Neural progenitor cell (in vitro differentiated cells): ENCODE results near the gene TP73. TPM values are rescaled to one million over a fixed set of nuclear protein-coding genes. Genes with fewer than 3 reads are reported as not detected.
A peak's percentile ranks its signal among the peaks of the same experiment; 100 is the strongest.

Experiments
- DNase-seq: peaks from one replicate; pipeline ENCODE4 v3.0.0-alpha.2; 2016; ENCODE audit warnings: low spot score
- H2AFZ ChIP-seq: fragments of 200-600 bp; sonication (generic); replicated peaks from 2 replicates; pipeline ENCODE4 v1.6.1; 2016; ENCODE audit warnings: antibody characterized with exemption
- H3F3A ChIP-seq: fragments of 200-600 bp; sonication (generic); 2 replicates; pipeline ENCODE4 v1.6.1; 2016; ENCODE audit warnings: antibody characterized with exemption, low read depth
- H3K27ac ChIP-seq: fragments of 200-600 bp; sonication (generic); 2 replicates; pipeline ENCODE4 v1.5.1; 2016; ENCODE audit warnings: mild to moderate bottlenecking
- H3K27me3 ChIP-seq: fragments of 200-600 bp; sonication (generic); 2 replicates; pipeline ENCODE4 v1.6.1; 2016; ENCODE audit warnings: mild to moderate bottlenecking, moderate library complexity
- H3K36me3 ChIP-seq: fragments of 200-600 bp; sonication (generic); 2 replicates; pipeline ENCODE4 v1.5.1; 2016
- H3K4me1 ChIP-seq: fragments of 200-600 bp; sonication (generic); 2 replicates; pipeline ENCODE4 v1.6.1; 2016; ENCODE audit warnings: mixed run types
- H3K4me2 ChIP-seq: fragments of 200-600 bp; sonication (generic); 2 replicates; pipeline ENCODE4 v1.6.1; 2016
- H3K4me3 ChIP-seq: fragments of 200-600 bp; sonication (generic); 2 replicates; pipeline ENCODE4 v1.5.1; 2016
- H3K79me2 ChIP-seq: fragments of 200-600 bp; sonication (generic); 2 replicates; pipeline ENCODE4 v1.6.1; 2016; ENCODE audit warnings: low read depth
- H3K9ac ChIP-seq: fragments of 200-600 bp; sonication (generic); 2 replicates; pipeline ENCODE4 v1.6.1; 2016
- H3K9me3 ChIP-seq: fragments of 200-600 bp; sonication (generic); 2 replicates; pipeline ENCODE4 v1.5.1; 2016; ENCODE audit warnings: low read depth
- H4K20me1 ChIP-seq: fragments of 200-600 bp; sonication (generic); 2 replicates; pipeline ENCODE4 v1.6.1; 2016; ENCODE audit warnings: low read depth
- H3K27ac Mint-ChIP-seq: 3 replicates; pipeline ENCODE4 v1.8.0; 2021; ENCODE audit warnings: mixed read lengths
- H3K27me3 Mint-ChIP-seq: 2 replicates; pipeline ENCODE4 v1.8.0; 2022; ENCODE audit warnings: low read depth, mild to moderate bottlenecking, inconsistent platforms, moderate library complexity, mixed read lengths; ENCODE audit not compliant: insufficient read depth
- H3K36me3 Mint-ChIP-seq: 3 replicates; pipeline ENCODE4 v1.8.0; 2021; ENCODE audit warnings: mixed read lengths
- H3K4me1 Mint-ChIP-seq: 3 replicates; pipeline ENCODE4 v1.8.0; 2021; ENCODE audit warnings: mixed read lengths
- H3K4me3 Mint-ChIP-seq: 3 replicates; pipeline ENCODE4 v1.8.0; 2021; ENCODE audit warnings: mild to moderate bottlenecking, moderate library complexity, mixed read lengths
- H3K9me3 Mint-ChIP-seq: 3 replicates; pipeline ENCODE4 v1.8.0; 2020; ENCODE audit warnings: mixed read lengths
- CTCF ChIP-seq: fragments of 200-600 bp; sonication (generic); IDR thresholded peaks from 2 replicates; pipeline ENCODE4 v1.5.1; 2017; ENCODE audit warnings: antibody characterized with exemption, mild to moderate bottlenecking
- EZH2 ChIP-seq: fragments of 200-600 bp; sonication (generic); IDR thresholded peaks from 2 replicates; pipeline ENCODE4 v1.6.1; 2017; ENCODE audit warnings: antibody characterized with exemption, mild to moderate bottlenecking, moderate library complexity
- EZH2phosphoT487 ChIP-seq: fragments of 200-600 bp; sonication (generic); IDR thresholded peaks from 2 replicates; pipeline ENCODE4 v1.6.1; 2017; ENCODE audit warnings: antibody characterized with exemption
- total RNA-seq: library from RNA; depleted of rRNA; stranded (reverse); fragments of >200 nt; gene quantifications from 2 replicates; pipeline ENCODE4 v1.2.3, GENCODE V29; 2015; ENCODE audit warnings: low replicate concordance

Gene TP73
- total RNA-seq, 1 donor from 2014 or later, result not detected

GRCh38 chr1:3772027-3772714 lies 119.9 kb downstream of the TP73 start:
- Mint-ChIP-seq H3K9me3 (peaks cover 5% of the 10 kb centered on the region), H3K36me3 (no peaks in the 10 kb centered on the region), H3K4me1 (peaks cover 29% of the 10 kb centered on the region), H3K4me3 (peak overlapping the region; percentile 76), H3K27ac (no peak overlapping the region), H3K27me3 (peaks cover 11% of the 10 kb centered on the region)
- peak overlapping the region; percentile 89 for H3K4me2 ChIP-seq
- H3K9ac ChIP-seq, result no peak overlapping the region
- H3K4me1 ChIP-seq, result peaks cover 14% of the 10 kb centered on the region
- peak overlapping the region; percentile 69 for H3K4me3 ChIP-seq
- H3F3A ChIP-seq, result peaks cover 5% of the 10 kb centered on the region
- peak; percentile 97 for DNase-seq
- TF ChIP-seq EZH2phosphoT487 (no peak), CTCF (no peak), EZH2 (peak; percentile 31)
- H4K20me1 ChIP-seq, result peaks cover 4% of the 10 kb centered on the region
- H3K27me3 ChIP-seq, result peaks cover 23% of the 10 kb centered on the region
- H3K79me2 ChIP-seq, result no peaks in the 10 kb centered on the region
- no peak overlapping the region for H3K27ac ChIP-seq
- H2AFZ ChIP-seq, result peak overlapping the region; percentile 83
- no peaks in the 10 kb centered on the region for H3K9me3 ChIP-seq
- no peaks in the 10 kb centered on the region for H3K36me3 ChIP-seq

GRCh38 chr1:3772715-3773571 lies 120.6 kb downstream of the TP73 start, which contains the start of gene SMIM1:
Gene SMIM1, plus strand, starts transcription at chr1:3772749. Its CDS starts 2,625 bp downstream, at chr1:3775374.
- H3K4me1 ChIP-seq, result peaks cover 14% of the 10 kb centered on the region
- no peak within 1 kb of the TSS for H3K9ac ChIP-seq
- H3K4me2 ChIP-seq, result peak within 1 kb of the TSS; percentile 89
- Mint-ChIP-seq H3K9me3 (no peaks in the 10 kb centered on the region), H3K4me1 (peaks cover 29% of the 10 kb centered on the region), H3K4me3 (peak within 1 kb of the TSS; percentile 76), H3K27ac (no peak within 1 kb of the TSS), H3K36me3 (no peaks in the 10 kb centered on the region), H3K27me3 (peaks cover 9% of the 10 kb centered on the region)
- no peak for DNase-seq
- H2AFZ ChIP-seq, result peak within 1 kb of the TSS; percentile 83
- TF ChIP-seq EZH2phosphoT487 (no peak), EZH2 (peak; percentile 54), CTCF (no peak)
- H3K9me3 ChIP-seq, result no peaks in the 10 kb centered on the region
- H4K20me1 ChIP-seq, result peaks cover 4% of the 10 kb centered on the region
- H3K27ac ChIP-seq, result no peak within 1 kb of the TSS
- no peaks in the 10 kb centered on the region for H3K79me2 ChIP-seq
- peaks cover 23% of the 10 kb centered on the region for H3K27me3 ChIP-seq
- H3F3A ChIP-seq, result peaks cover 5% of the 10 kb centered on the region
- H3K36me3 ChIP-seq, result no peaks in the 10 kb centered on the region
- H3K4me3 ChIP-seq, result peak within 1 kb of the TSS; percentile 69

GRCh38 chr1:3773572-3774275 lies 121.4 kb downstream of the TP73 start:
- Mint-ChIP-seq H3K27ac (no peak overlapping the region), H3K4me3 (peak overlapping the region; percentile 64)

More at GRCh38 chr1:3773572-3774275, 121.4 kb downstream of the TP73 start:
- H2AFZ ChIP-seq, result no peak overlapping the region
- peaks cover 23% of the 10 kb centered on the region for H3K27me3 ChIP-seq
- no peaks in the 10 kb centered on the region for H3K9me3 Mint-ChIP-seq
- H3K4me2 ChIP-seq, result no peak overlapping the region
- no peak overlapping the region for H3K27ac ChIP-seq
- H3K36me3 ChIP-seq, result no peaks in the 10 kb centered on the region
- H3K4me1 Mint-ChIP-seq, result peaks cover 29% of the 10 kb centered on the region
- TF ChIP-seq EZH2 (no peak), CTCF (no peak), EZH2phosphoT487 (no peak)
- H3K79me2 ChIP-seq, result no peaks in the 10 kb centered on the region
- H3K27me3 Mint-ChIP-seq, result peaks cover 8% of the 10 kb centered on the region
- peaks cover 4% of the 10 kb centered on the region for H4K20me1 ChIP-seq
- H3K9me3 ChIP-seq, result no peaks in the 10 kb centered on the region
- peaks cover 14% of the 10 kb centered on the region for H3K4me1 ChIP-seq
- peaks cover 5% of the 10 kb centered on the region for H3F3A ChIP-seq
- H3K9ac ChIP-seq, result no peak overlapping the region
- H3K4me3 ChIP-seq, result no peak overlapping the region
- DNase-seq, result no peak
- no peaks in the 10 kb centered on the region for H3K36me3 Mint-ChIP-seq
